ENCODE data around the gene HS6ST2.
A peak's percentile ranks its signal among the peaks of the same experiment; 100 is the strongest.

Gene HS6ST2

DNA sequence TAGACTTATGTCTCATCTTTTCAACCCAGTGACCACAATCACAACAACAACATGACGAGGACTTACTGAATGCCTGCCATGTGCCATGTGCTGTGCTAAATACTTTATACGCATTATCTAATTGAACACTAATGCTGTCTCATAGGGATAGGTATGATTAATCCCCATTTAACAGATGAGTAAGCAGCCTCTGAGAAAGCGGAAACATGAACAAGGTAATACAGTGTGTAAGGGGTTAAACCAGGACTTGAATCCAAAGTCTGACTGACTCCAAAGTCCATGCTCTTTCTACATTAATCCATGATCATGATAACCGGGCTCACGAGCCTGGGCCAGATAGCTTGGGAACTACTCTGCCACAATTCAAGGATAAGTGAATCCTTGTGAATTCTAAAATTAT, 364.3 kb downstream of the HS6ST2 start:
- DNase-seq (ENCODE audit: low read depth) = no peak
- H3K4me3 ChIP-seq (ENCODE audit: low read depth, low read length) = no peak overlapping the region
- TF ChIP-seq, protein P1, sequence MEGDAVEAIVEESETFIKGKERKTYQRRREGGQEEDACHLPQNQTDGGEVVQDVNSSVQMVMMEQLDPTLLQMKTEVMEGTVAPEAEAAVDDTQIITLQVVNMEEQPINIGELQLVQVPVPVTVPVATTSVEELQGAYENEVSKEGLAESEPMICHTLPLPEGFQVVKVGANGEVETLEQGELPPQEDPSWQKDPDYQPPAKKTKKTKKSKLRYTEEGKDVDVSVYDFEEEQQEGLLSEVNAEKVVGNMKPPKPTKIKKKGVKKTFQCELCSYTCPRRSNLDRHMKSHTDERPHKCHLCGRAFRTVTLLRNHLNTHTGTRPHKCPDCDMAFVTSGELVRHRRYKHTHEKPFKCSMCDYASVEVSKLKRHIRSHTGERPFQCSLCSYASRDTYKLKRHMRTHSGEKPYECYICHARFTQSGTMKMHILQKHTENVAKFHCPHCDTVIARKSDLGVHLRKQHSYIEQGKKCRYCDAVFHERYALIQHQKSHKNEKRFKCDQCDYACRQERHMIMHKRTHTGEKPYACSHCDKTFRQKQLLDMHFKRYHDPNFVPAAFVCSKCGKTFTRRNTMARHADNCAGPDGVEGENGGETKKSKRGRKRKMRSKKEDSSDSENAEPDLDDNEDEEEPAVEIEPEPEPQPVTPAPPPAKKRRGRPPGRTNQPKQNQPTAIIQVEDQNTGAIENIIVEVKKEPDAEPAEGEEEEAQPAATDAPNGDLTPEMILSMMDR (IDR thresholded peaks at IDR 0.05; ENCODE audit: insufficient read depth, low read depth, low read length, missing control alignments) = no peak

DNA sequence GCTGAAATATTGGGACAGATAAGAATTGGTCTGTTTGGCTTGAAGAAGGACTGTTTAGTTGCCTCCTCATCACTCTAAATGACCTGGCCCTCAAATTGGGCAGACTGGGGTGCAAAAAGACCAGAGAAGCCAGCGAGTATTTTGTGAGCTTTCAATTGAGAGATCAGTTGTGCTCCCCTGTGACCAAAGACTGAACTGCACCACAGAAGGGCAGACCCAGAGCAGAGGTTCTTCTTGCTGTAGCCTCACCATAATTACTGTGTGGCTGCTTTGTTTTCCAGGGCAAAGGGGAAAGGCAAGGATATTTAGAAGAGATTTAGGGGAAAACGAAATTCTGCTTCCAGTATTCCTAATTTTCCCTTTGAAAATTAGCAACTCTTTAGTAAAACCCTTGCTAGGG, 365.5 kb downstream of the HS6ST2 start:
- DNase-seq (ENCODE audit: low read depth) = peak; percentile 29
- H3K4me3 ChIP-seq (ENCODE audit: low read depth, low read length) = no peak overlapping the region
- TF ChIP-seq, protein P1 (IDR thresholded peaks at IDR 0.05; ENCODE audit: insufficient read depth, low read depth, low read length, missing control alignments) = peak; percentile 43

DNA sequence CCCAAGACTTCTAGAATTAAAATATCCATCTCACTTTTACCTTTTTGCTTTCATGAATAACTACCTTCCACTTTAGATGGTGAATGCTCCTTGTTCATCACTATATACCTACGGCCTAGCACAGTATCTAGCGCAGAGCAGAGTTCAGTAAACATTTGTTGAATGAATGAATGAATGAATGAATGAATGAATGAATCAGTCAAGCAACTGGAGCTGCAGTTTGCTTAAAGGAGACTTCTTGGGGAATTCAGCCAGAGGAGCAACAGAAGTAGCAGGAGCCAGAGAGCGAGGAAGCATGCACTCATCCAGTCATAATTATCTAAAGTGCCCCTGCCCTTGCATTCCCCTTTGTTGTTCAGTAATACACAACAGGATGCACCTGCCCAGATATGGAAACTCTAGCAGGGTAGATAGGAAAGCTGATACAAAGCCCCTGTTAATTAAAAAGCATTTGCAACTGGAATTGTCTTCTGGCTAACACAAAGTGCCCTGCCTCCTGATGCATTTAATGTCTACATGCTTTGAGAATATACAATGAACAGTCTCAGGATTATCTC, 366.6 kb downstream of the HS6ST2 start:
- no peak overlapping the region for H3K4me3 ChIP-seq (ENCODE audit: low read depth, low read length)
- DNase-seq (ENCODE audit: low read depth) = no peak
- TF ChIP-seq, protein P1 (IDR thresholded peaks at IDR 0.05; ENCODE audit: insufficient read depth, low read depth, low read length, missing control alignments) = no peak

DNA sequence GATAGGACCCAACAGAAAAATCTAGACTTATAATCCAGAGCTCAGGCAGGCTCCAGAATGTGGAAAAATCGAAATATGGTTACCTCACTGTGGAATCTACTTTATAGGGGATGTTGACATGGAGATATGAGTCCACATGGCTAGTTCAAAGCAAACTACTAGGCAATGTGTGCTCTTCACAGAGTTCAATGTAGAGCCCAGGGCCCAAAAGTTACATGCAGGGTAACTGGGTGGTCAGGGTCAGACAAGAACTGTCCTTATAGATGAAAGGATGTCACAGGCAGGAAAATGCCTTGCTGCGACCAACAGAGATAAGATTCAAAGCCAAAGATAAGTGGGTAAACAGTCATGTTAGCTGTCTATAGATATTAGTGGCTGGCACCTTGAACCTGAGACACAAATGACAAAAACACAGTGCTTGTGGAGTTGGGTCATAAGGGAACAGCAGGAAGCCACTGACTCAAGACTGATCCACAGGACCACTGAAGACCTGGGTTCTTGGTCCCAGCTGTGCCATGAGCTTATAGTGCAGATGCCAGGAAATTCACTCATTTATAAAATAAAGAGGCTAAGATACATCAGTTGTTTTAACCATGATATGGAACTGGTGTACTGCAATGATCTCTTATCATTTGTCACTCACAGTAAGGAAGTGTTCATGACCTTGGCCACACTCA, 367.9 kb downstream of the HS6ST2 start:
- TF ChIP-seq, protein P1 (IDR thresholded peaks at IDR 0.05; ENCODE audit: insufficient read depth, low read depth, low read length, missing control alignments) = no peak
- no peak overlapping the region for H3K4me3 ChIP-seq (ENCODE audit: low read depth, low read length)
- no peak for DNase-seq (ENCODE audit: low read depth)

DNA sequence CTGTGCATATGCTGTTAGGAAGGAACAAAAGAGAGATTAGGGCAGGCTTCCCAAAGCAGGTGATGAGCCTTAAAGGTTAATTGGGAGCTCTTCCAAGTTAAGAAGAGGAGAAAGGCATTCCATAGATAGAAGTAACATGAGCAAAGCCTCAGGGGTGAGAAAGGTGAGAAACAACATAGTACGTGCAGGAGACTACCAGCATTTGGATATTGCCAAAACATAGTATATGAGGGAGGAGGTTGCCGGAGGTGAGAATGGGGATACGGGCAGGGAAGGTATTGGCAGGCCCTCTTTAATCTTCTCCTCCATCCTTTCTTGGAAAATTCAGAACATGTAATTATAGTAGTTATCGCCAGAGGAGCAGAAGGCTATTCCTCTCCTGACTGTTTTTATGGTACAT, 373.5 kb downstream of the HS6ST2 start:
- no peak for DNase-seq (ENCODE audit: low read depth)
- no peak overlapping the region for H3K4me3 ChIP-seq (ENCODE audit: low read depth, low read length)
- TF ChIP-seq, protein P1 (IDR thresholded peaks at IDR 0.05; ENCODE audit: insufficient read depth, low read depth, low read length, missing control alignments) = no peak

DNA sequence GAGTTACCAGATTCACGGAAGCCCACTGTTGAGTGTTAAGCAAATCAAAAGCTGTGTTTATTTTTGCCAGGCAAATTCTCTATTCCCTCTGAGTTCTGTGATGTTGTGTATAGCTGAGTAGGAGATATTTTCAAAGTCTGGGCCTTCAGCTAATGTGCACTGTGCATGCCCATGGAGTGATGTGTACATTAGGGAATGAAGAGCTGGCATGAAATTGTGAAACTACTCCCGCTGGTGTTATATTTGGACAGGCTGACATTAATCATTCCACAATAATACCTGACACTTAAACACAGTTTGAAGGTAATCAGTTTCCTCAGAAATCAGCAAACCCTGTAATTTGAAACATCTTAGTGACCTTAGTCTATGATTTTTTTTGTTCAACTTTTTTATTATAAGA, 381.5 kb downstream of the HS6ST2 start:
- no peak overlapping the region for H3K4me3 ChIP-seq (ENCODE audit: low read depth, low read length)
- TF ChIP-seq, protein P1 (IDR thresholded peaks at IDR 0.05; ENCODE audit: insufficient read depth, low read depth, low read length, missing control alignments) = no peak
- no peak for DNase-seq (ENCODE audit: low read depth)

Data from GM12865 (cell line).